Activated naive CD4-positive, alpha-beta T cell (primary cell): Measurements from ENCODE around the gene C9orf78.
"Not testable (repeated sequence)": the region's sequence is repeated elsewhere in the genome, so short reads cannot be mapped to it uniquely, and the experiment has no call there.

Source experiments
- DNase-seq, 4 experiments: peaks; one replicate each; lab custom pipeline; 2025; lab: John Stamatoyannopoulos, UW

Gene C9orf78

DNA sequence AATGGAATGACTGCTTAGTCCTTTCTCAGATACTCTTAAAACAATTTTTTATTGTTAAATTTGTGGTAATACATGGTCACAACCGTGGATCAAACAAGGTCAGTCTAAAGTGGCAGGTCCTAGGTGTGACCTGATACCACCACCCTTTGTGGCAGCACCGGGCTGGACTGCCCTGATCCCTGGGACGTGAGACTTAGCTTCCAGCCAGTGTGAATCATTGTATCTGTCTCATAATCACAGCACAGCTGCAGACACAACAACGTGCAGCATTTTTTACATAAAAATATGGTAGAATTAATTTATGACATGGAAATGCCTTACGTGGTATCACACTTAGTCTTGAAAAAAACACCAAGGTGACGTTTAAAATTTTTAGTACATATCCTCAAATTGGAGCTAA is 24.3 kb downstream of the C9orf78 start:
- no peak for DNase-seq

DNA sequence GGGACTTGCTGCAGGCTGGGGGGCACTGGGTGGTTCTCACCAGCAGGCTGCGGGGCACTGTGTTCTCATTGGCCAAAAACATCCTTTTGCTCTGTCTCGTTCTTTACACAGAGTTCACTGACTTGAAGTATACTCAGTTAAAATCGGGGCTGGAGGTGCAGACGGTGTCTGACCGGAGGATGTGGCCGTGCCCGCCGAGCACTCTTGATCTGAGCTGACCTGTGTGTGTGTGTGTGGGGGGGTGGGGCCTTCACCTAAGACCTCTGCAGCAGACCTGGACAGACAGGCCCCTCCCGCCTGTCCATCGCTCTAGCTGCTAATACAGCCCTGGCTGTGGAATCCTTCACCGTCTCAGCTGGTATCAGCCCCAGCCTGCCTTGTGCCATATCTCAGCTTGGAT is 25.0 kb downstream of the C9orf78 start:
- no peak for DNase-seq

DNA sequence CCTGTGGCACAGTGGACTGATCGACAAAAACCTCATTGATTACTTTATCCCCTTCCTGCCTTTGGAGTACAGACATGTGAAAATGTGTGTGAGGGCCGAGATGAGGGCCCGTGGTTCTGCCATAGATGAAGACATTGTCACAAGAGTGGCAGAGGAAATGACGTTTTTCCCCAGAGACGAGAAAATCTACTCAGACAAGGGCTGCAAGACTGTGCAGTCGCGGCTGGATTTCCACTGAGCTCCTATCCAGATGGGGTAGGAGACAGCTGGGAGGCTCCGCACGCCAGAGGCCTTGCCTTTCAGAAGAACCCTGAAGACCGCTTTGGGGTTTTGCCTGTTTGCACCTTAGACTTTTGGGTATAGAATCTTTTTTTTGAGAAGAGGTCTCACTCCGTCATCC is 25.7 kb downstream of the C9orf78 start:
- DNase-seq: no peak

DNA sequence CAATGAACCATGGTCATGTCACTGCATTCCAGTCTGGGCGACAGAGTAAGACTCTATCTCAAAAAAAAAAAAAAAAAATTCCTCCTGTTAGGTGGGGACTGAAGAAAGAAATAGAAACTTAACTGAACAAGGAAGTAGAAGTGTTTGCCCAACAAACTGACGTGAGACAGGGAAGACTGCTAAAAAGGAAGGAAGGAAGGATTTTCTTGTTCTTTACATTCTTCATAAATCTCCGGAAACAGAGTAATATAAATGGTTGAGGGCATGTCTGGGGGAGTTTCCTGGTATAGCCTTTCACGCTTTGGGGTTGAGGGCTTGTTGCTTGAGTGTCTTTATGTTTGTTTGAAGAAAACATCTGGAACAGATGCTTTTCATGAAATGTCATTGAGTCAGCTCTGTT is 29.0 kb downstream of the C9orf78 start:
- DNase-seq: no peak

DNA sequence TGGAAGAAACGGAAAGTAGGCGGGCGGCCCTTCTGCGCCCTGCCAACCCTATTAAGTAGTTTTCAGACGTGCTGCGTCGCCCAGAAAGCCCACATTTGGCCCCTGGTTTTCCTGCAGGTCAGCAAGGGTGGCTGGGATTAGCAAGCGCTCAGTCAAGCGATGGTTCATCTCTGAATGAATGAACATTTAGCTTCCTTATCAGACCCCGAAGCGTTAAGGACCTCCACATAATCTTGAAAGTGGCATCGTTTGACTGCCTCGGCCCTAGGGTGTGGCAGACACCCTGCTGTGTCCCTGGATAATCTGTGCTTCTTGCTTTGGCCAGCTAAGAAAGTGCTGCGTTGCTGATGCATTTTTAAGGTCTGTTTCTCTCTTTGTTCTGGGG is 31.4 kb downstream of the C9orf78 start:
- DNase-seq: no peak

DNA sequence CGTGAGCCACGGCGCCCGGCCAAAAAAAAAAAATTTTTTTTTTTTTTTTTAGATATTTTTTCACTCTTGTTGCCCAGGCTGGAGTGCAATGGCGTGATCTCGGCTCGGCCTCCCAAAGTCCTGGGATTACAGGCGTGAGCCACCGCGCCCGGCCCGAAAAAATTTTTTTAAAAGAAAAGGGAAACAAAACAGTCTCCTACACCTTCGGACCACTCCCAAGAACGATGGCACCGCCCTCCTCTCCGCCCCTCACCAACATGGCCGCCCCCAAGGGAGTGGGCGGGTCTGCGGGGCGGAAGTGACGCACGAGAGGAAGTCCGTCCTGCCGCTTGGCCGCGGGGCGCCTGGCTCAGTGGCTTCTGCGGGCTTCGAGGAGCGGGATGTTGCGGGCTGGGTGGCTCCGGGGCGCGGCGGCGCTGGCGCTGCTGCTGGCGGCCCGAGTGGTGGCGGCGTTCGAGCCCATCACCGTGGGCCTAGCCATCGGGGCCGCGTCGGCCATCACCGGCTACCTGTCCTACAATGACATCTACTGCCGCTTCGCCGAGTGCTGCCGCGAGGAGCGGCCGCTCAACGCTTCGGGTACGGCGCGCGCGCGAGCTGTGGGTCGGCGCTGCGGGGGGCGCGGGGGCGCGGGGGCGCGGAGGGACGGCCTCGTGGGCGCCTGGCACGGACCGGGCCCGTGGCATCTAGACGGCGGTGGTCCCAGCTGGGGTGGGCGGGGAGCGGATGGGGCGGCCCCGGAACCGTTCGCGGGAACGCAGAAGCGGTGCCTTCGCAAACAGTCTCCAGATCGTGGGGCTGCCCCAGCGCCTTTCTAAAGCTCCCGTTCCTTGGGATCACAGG is 32.0 kb downstream of the C9orf78 start, which contains the start of gene TOR1B:
Gene TOR1B (plus strand): TSS at position 352 of the 843 bp plus-strand sequence. CDS start 29 bp downstream, at position 381.
- peak; percentile 77 to 93 (median 84) for DNase-seq

DNA sequence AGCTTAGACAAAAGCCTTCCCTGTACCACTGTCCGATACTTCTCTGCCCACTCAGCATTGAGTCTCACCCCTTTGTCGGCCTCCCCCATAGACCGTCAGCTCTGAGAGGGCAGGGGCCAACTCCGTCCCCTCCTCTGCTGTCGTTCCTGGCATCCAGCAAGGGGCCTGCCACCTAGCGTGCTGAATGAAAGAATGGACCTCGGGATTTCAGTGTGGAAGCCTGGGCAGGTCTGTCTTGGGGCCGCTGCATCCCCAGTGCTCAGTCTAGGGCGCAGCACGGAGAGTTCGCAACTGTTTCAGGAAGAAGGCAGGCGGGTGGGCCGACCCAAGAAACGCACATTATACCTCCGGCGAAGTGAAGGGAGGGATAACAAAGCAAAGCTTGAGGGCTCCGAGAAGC is 33.6 kb downstream of the C9orf78 start:
- no peak for DNase-seq

DNA sequence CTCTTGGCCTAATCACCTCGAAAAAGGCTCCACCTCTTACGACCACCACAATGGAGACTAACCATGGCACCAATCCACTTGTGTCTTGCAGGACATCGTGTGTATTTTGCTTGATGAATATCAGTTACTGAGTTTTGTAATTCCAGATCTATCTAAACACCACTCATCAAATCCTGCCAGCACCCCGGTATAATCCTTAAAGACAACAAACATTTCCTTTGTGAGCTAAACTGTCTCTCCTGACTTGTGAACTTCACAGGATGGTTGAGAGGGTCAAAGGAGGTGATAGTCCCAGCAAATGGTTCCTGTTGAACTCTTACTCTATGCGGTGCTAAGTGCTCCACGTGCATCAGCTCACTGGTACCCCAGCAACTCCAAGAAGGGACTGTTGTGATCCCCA is 36.1 kb downstream of the C9orf78 start:
- DNase-seq: no peak

DNA sequence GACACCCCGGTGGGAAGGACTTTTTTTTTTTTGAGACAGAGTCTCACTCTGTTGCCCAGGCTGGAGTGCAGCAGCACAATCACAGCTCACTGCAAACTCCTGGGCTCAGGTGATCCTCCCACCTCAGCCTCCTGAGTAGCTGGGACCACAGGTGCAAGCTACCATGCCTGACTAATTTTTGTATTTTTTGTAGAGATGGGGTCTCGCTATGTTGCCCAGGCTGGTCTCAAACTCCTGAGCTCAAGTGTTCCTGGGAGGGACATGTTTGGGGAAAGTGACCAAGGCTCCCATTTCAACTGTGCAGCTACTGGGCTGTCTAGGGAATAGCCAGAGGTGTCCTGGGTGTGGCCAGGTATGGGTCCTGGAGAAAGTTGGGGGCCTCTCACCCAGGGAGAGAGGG is 39.0 kb downstream of the C9orf78 start:
- not testable (repeated sequence) for DNase-seq

DNA sequence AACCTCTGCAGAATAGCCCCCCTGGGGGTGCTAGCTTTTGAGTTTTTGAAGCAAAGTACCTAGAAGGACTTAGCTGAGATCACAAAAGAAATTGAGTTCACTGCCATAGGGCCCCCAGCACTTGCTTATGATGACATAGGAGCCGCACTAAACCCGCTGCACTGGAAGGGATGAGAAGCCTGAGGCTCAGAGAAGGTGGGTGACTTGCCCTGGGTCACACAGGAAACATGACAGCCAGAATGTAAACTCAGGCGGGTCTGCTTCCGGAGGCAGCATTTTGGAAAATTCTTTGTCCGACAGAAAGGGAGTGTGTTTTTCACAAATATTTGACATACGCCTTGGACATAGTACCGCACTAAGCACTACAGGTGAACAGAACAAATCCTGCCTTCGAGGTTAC is 40.5 kb downstream of the C9orf78 start:
- DNase-seq: no peak

DNA sequence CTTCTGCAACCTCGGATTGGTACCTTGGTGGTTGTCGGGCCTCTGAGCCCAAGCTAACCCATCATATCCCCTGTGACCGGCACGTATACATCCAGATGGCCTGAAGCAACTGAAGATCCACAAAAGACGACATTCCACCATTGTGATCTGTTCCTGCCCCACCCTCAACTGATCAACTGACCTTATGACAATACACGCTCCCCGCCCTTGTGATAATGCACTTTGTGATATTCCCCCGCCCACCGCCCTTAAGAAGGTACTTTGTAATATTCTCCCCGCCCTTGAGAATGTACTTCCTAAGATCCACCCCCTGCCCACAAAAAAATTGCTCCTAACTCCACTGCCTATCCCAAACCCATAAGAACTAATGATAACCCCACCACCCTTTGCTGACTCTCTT is 48.6 kb downstream of the C9orf78 start:
- no peak for DNase-seq

DNA sequence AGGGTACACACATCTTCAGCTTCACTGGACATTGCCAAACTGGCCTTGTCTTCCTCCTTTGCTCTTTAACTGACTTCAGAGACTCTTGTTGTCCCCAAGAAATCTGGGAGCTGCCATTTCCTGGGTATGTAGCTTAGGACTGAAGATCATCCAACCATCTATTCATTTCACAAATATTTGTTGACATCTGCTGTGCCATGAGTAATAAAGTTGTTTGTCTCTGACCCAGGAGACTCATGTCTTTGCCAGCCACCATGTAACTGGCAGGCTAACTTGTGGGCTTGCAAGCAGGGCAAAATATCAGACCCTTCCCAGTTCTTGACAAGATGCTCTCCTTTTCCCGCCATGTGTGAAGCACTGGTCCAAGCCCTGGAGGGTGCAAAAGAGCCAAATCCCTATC is 49.2 kb downstream of the C9orf78 start:
- no peak for DNase-seq

DNA sequence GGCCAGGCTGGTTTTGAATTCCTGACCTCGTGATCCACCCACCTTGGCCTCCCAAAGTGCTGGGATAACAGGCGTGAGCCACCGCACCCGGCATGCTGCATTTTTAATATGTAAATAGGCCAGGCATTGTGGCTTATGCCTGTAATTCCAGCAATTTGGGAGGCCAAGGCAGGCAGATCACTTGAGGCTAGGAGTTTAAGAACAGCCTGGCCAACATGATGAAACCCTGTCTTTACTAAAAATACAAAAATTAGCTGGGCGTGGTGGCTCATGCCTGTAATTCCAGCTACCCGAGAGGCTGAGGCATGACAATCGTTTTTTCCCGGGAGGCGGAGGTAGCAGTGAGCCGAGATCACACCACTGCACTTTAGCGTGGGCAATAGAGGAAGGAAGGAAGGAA is 50.1 kb downstream of the C9orf78 start:
- not testable (repeated sequence) for DNase-seq

DNA sequence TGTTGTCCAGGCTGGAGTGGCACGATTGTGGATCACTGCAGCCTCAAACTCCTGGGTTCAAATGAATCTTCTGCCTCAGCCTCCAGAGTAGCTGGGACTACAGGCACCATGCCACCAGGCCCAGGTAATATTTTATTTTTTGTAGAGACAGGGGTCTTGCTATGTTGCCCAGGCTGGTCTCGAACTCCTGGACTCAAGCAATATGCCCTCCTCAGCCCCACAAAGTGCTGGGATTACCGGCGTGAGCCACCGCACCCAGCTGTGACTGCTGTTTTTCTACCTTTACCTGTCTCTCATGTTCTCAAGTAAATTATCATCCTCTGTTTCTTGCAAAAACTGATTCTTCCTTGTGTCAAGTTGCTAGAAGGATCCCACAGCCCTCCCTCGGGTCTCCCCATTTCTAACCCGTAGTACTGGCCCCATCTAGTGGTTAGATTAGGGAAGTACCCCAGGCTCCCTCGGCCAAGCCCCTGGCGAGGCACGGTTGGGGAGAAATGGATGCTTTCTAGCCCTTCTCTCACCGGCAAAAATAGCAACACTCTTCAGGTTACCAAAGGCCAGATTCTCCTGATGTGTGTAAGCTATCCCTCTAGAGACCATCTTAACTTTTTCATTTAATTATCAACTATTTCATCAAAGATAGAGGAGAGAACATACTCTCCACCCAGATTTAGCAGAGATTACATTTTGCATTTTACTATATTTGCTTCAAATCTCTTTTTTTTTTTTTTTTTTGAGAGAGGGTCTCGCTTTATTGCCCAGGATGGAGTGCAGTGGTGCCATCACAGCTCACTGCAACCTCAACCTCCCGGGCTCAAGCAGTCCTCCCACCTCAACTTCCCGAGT is 51.3 kb downstream of the C9orf78 start:
- DNase-seq: peak; percentile 34 to 56 (median 43)

DNA sequence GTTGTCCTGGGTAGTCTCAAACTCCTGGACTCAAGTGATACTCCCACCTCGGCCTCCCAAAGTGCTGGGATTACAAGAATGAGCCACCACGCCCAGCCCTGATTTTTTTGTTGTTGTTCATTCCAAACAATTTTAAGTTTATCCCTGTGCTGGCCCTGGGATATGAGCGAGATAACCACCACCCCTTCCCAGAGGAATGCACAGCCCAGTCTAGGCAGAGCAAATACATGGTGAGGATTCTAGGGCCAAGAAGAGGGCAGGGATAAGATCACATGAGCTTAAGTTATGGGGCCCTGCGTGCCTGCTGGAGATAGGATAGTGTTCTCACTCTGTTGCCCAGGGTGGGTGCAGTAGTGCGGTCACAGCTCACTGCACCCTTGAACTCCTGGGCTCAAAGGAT is 53.1 kb downstream of the C9orf78 start:
- no peak for DNase-seq

DNA sequence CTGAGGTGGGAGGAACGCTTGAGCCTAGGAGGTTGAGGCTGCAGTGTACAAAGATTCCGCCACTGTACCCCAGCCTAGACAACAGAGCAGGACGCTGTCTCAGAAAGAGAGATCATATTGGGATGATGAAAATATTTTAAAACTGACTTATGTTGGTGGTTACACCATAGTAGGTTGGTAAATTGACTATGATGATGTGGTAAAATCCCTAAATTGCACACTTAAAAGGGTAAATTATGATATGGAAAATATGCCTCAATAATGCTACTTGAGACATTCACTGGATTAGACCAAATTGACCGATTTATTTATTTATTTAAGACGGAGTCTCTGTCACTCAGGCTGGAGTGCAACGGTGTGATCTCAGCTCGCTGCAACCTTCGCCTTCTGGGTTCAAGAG is 53.9 kb downstream of the C9orf78 start:
- no peak for DNase-seq

DNA sequence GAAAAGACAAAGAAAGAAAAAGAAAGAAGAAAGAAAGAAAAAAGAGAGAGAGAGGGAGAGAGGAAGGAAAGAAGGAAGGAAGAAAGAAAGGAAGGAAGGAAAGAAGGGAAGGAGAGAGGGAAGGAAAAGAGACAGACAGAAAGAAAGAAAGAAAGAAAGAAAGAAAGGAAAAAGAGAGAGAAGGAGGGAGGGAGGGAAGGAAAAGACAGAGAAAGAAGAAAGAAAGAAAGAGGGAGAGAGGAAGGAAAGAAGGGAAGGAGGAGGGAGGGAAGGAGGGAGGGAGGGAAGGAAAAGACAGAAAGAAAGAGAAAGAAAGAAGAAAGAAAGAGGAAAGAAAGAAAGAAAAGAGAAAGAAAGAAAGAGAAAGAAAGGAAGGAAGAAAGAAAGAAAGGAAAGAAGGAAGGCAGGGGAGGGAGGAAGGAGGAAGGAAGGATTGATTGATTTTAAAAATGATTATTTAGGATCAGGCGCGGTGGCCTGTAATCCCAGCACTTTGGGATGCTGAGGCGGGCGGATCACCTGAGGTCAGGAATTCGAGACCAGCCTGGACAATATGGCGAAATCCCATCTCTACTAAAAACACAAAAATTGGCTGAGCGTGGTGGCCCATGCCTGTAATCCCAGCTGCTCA is 55.4 kb downstream of the C9orf78 start:
- DNase-seq: no peak

DNA sequence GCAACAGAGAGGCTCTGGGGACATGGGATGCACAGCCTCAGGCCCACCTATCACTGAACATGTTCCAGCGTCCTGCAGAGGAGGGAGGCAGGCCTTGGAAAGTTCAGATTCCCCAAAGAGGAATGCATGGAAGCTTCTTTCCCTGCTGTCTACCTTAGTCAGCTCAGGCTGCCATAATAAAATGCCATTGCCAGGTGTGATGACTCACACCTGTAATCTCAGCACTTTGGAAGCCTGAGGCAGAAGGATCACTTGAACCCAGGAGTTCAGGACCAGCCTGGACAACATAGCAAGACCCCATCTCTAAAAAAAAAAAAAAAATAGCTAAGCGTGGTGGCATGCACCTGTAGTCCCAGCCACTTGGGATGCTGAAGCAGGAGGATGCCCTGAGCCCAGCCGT is 56.6 kb downstream of the C9orf78 start:
- no peak for DNase-seq

DNA sequence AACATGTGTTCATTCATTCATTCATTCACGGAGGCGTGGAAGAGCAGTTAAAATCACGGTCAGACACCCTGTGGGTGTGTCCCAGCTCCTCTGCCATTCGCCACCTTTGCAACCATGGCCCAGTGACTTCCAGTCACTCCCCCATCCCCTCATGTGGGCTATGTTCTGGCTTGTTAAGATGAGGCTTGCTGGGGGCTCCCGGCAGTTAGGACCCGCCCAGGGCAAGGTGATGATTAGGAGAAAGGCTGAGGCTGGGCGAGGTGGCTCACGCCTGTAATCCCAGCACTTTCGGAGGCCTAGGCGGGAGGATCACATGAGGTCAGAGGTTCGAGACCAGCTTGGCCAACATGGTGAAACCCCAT is 57.3 kb downstream of the C9orf78 start:
- DNase-seq: no peak
